ENCODE measurements around the gene ALDH1A2. TPM values are rescaled to one million over a fixed set of nuclear protein-coding genes. Genes with fewer than 3 reads are reported as not detected.

ALDH1A2 gene
- total RNA-seq, 1 donor from 2014 or later = 49.4 TPM

- ATAC-seq = no peak
- DNase-seq = no peak
- Histone ChIP-seq H3K4me1 (no peaks in the 10 kb centered on the region), H3K27me3 (ENCODE audit: low read depth) (no peaks in the 10 kb centered on the region), H3K4me3 (no peak overlapping the region), H3K9me3 (no peaks in the 10 kb centered on the region), H3K27ac (no peak overlapping the region), H3K36me3 (no peaks in the 10 kb centered on the region)
- no peak for TF ChIP-seq CTCF (IDR thresholded peaks at IDR 0.05)
- intact Hi-C loops (cut with DNase I) = no loop called here
Measured at GRCh38 chr15:57969355-57969754, 96.2 kb downstream of the ALDH1A2 start.

- Histone ChIP-seq H3K36me3 (no peaks in the 10 kb centered on the region), H3K9me3 (no peaks in the 10 kb centered on the region), H3K27ac (no peak overlapping the region), H3K27me3 (ENCODE audit: low read depth) (no peaks in the 10 kb centered on the region), H3K4me1 (no peaks in the 10 kb centered on the region), H3K4me3 (no peak overlapping the region)
- no peak for TF ChIP-seq CTCF (IDR thresholded peaks at IDR 0.05)
- intact Hi-C loops (cut with DNase I) = no loop called here
- ATAC-seq (peak; percentile 40 to 69), DNase-seq (no peak)
Measured at GRCh38 chr15:57962887-57963286, 102.6 kb downstream of the ALDH1A2 start.

- intact Hi-C loops (cut with DNase I) = no loop called here
Measured at GRCh38 chr15:57961919-57962318, 103.6 kb downstream of the ALDH1A2 start.

GRCh38 chr15:57957113-57957512 is 108.4 kb downstream of the ALDH1A2 start:
- intact Hi-C loops (cut with DNase I) = no loop called here
- no peak for DNase-seq

More at GRCh38 chr15:57961919-57962318, 103.6 kb downstream of the ALDH1A2 start:
- H3K9me3 ChIP-seq = no peaks in the 10 kb centered on the region
- H3K4me1 ChIP-seq = no peaks in the 10 kb centered on the region
- no peak for TF ChIP-seq CTCF (IDR thresholded peaks at IDR 0.05)
- H3K27me3 ChIP-seq (ENCODE audit: low read depth) = no peaks in the 10 kb centered on the region
- no peak overlapping the region for H3K27ac ChIP-seq
- no peak for DNase-seq
- H3K36me3 ChIP-seq = no peaks in the 10 kb centered on the region
- ATAC-seq = no peak
- no peak overlapping the region for H3K4me3 ChIP-seq

GRCh38 chr15:57953874-57954273 is 111.6 kb downstream of the ALDH1A2 start:
- ATAC-seq (no peak), DNase-seq (no peak)
- no peaks in the 10 kb centered on the region for H3K27me3 ChIP-seq (ENCODE audit: low read depth)
- H3K4me1 ChIP-seq = no peaks in the 10 kb centered on the region
- intact Hi-C loops (cut with DNase I) = no loop called here
- H3K4me3 ChIP-seq = no peak overlapping the region
- H3K27ac ChIP-seq = no peak overlapping the region
- no peaks in the 10 kb centered on the region for H3K36me3 ChIP-seq
- TF ChIP-seq CTCF (IDR thresholded peaks at IDR 0.05) = no peak
- H3K9me3 ChIP-seq = no peaks in the 10 kb centered on the region

More at GRCh38 chr15:57957113-57957512, 108.4 kb downstream of the ALDH1A2 start:
- no peak for TF ChIP-seq CTCF (IDR thresholded peaks at IDR 0.05)
- no peaks in the 10 kb centered on the region for H3K9me3 ChIP-seq
- no peaks in the 10 kb centered on the region for H3K27me3 ChIP-seq (ENCODE audit: low read depth)
- H3K4me1 ChIP-seq = no peaks in the 10 kb centered on the region
- no peaks in the 10 kb centered on the region for H3K36me3 ChIP-seq
- no peak overlapping the region for H3K4me3 ChIP-seq
- ATAC-seq = no peak
- H3K27ac ChIP-seq = no peak overlapping the region

Measured in lower lobe of right lung (tissue), 2 donors.